GM23338 (cell line): ENCODE data around the gene FLOT1. TPM values are rescaled to one million over a fixed set of nuclear protein-coding genes. Genes with fewer than 3 reads are reported as not detected.

Experiments used
- ATAC-seq: fragments of 200-7000 bp; cut with Tn5 transposase; 3 replicates; pipeline ENCODE4 v1.9.1; 2020
- DNase-seq: peaks from one replicate; pipeline ENCODE4 v3.0.0-alpha.2; 2015; ENCODE audit warnings: low spot score
- H2AFZ ChIP-seq: fragments of 200-600 bp; sonication (generic); 2 replicates; pipeline ENCODE4 v1.8.0; 2016; ENCODE audit warnings: antibody characterized with exemption, mild to moderate bottlenecking, moderate library complexity
- H3F3A ChIP-seq: fragments of 200-600 bp; sonication (generic); replicated peaks from 2 replicates; pipeline ENCODE4 v1.8.0; 2017; ENCODE audit warnings: antibody characterized with exemption, mixed run types, low read depth
- H3K27ac ChIP-seq: fragments of 200-600 bp; sonication (generic); 2 replicates; pipeline ENCODE4 v1.6.1; 2016; ENCODE audit warnings: low read depth
- H3K27me3 ChIP-seq: fragments of 200-600 bp; sonication (generic); 2 replicates; pipeline ENCODE4 v1.8.0; 2016; ENCODE audit warnings: mild to moderate bottlenecking, mixed run types, moderate library complexity; ENCODE audit not compliant: insufficient read depth
- H3K36me3 ChIP-seq: fragments of 200-600 bp; sonication (generic); 2 replicates; pipeline ENCODE4 v1.8.0; 2016; ENCODE audit warnings: mild to moderate bottlenecking; ENCODE audit not compliant: insufficient read depth
- H3K4me1 ChIP-seq: fragments of 200-600 bp; sonication (generic); 2 replicates; pipeline ENCODE4 v1.8.0; 2016; ENCODE audit warnings: mild to moderate bottlenecking, moderate library complexity; ENCODE audit not compliant: insufficient read depth
- H3K4me2 ChIP-seq: fragments of 200-600 bp; sonication (generic); 2 replicates; pipeline ENCODE4 v1.7.1; 2017; ENCODE audit warnings: mixed run types
- H3K4me3 ChIP-seq: fragments of 200-600 bp; sonication (generic); 2 replicates; pipeline ENCODE4 v1.6.1; 2016; ENCODE audit warnings: mixed run types
- H3K79me2 ChIP-seq: fragments of 200-600 bp; sonication (generic); replicated peaks from 2 replicates; pipeline ENCODE4 v1.8.0; 2017; ENCODE audit warnings: mild to moderate bottlenecking; ENCODE audit not compliant: insufficient read depth
- H3K9me2 ChIP-seq: fragments of 200-600 bp; sonication (generic); 2 replicates; pipeline ENCODE4 v1.8.0; 2017; ENCODE audit not compliant: insufficient read depth
- H4K20me1 ChIP-seq: fragments of 200-600 bp; sonication (generic); replicated peaks from 2 replicates; pipeline ENCODE4 v1.8.0; 2017; ENCODE audit warnings: mild to moderate bottlenecking; ENCODE audit not compliant: insufficient read depth
- H3K27ac Mint-ChIP-seq: 2 replicates; pipeline ENCODE4 v1.8.0; 2020; ENCODE audit warnings: inconsistent platforms, mild to moderate bottlenecking, moderate library complexity, mixed read lengths
- H3K27me3 Mint-ChIP-seq: 3 replicates; pipeline ENCODE4 v1.8.0; 2022; ENCODE audit warnings: low read depth, mild to moderate bottlenecking, moderate library complexity, mixed read lengths, inconsistent platforms; ENCODE audit not compliant: insufficient read depth, poor library complexity
- H3K36me3 Mint-ChIP-seq: 3 replicates; pipeline ENCODE4 v1.8.0; 2021; ENCODE audit warnings: low read depth, mild to moderate bottlenecking, inconsistent platforms, moderate library complexity, mixed read lengths
- H3K4me1 Mint-ChIP-seq: 3 replicates; pipeline ENCODE4 v1.8.0; 2020; ENCODE audit warnings: mild to moderate bottlenecking, inconsistent platforms, mixed read lengths
- H3K4me3 Mint-ChIP-seq: 3 replicates; pipeline ENCODE4 v1.8.0; 2021; ENCODE audit warnings: moderate library complexity, mild to moderate bottlenecking, inconsistent platforms, mixed read lengths
- H3K9me3 Mint-ChIP-seq: 3 replicates; pipeline ENCODE4 v1.8.0; 2020; ENCODE audit warnings: moderate library complexity, mild to moderate bottlenecking, inconsistent platforms, mixed read lengths
- CREB1 ChIP-seq: fragments of 250-450 bp; sonication (Bioruptor Pico); IDR thresholded peaks from 2 replicates; pipeline ENCODE4 v1.5.0; 2020; ENCODE audit warnings: low read depth, mild to moderate bottlenecking, moderate library complexity
- CTCF ChIP-seq, 2 experiments: fragments of 200-600 bp in 1 of 2; sonication (generic) in 1 of 2; conservative IDR thresholded peaks; 2 replicates each; pipeline versions ENCODE4 v1.5.1 to v1.6.1; 2016 to 2017; ENCODE audit warnings: antibody characterized with exemption in 2 of 2, low read depth in 2 of 2, mild to moderate bottlenecking in 2 of 2, moderate library complexity in 1 of 2
- ETS1 ChIP-seq: IDR thresholded peaks from 2 replicates; pipeline ENCODE4 v1.6.1; 2016; ENCODE audit warnings: antibody characterized with exemption
- EZH2 ChIP-seq: fragments of 200-600 bp; sonication (generic); IDR thresholded peaks from one replicate; pipeline ENCODE4 v1.8.0; 2017; ENCODE audit warnings: antibody characterized with exemption, mild to moderate bottlenecking, low read depth; ENCODE audit not compliant: unreplicated experiment
- EZH2phosphoT487 ChIP-seq: fragments of 200-600 bp; sonication (generic); IDR thresholded peaks from one replicate; pipeline ENCODE4 v1.8.1; 2018; ENCODE audit warnings: antibody characterized with exemption; ENCODE audit not compliant: unreplicated experiment
- JUNB ChIP-seq: IDR thresholded peaks from one replicate; pipeline ENCODE4 v1.6.1; 2016; ENCODE audit warnings: antibody characterized with exemption; ENCODE audit not compliant: unreplicated experiment
- NANOG ChIP-seq: IDR thresholded peaks from 2 replicates; pipeline ENCODE4 v1.6.1; 2016; ENCODE audit warnings: antibody characterized with exemption, borderline replicate concordance
- POLR2AphosphoS5 ChIP-seq: IDR thresholded peaks from 2 replicates; pipeline ENCODE4 v1.6.1; 2016; ENCODE audit warnings: antibody characterized with exemption, low read depth
- REST ChIP-seq: IDR thresholded peaks from one replicate; pipeline ENCODE4 v1.6.1; 2018; ENCODE audit warnings: antibody characterized with exemption; ENCODE audit not compliant: unreplicated experiment
- STAT1 ChIP-seq: IDR thresholded peaks from one replicate; pipeline ENCODE4 v1.6.1; 2016; ENCODE audit warnings: antibody characterized with exemption; ENCODE audit not compliant: unreplicated experiment
- ZNF114 ChIP-seq: fragments of 250-450 bp; sonication (Bioruptor Pico); IDR thresholded peaks from 2 replicates; pipeline ENCODE4 v1.5.0; 2020; ENCODE audit warnings: mild to moderate bottlenecking, moderate library complexity
- ZNF331 ChIP-seq: fragments of 250-450 bp; sonication (Bioruptor Pico); IDR thresholded peaks from 2 replicates; pipeline ENCODE4 v1.5.0; 2020; ENCODE audit warnings: low read depth, mild to moderate bottlenecking, moderate library complexity
- ZNF462 ChIP-seq: fragments of 250-450 bp; sonication (Bioruptor Pico); IDR thresholded peaks from 2 replicates; pipeline ENCODE4 v1.5.0; 2020; ENCODE audit warnings: mild to moderate bottlenecking, moderate library complexity
- polyA plus RNA-seq: library from polyadenylated mRNA; unstranded; fragments of >200 nt; fragmentation: Nextera tagmentation; extraction: Ambion mirVana; gene quantifications from 2 replicates; pipeline ENCODE4 v1.2.1, GENCODE V29; 2016
- total RNA-seq: library from RNA; depleted of rRNA; stranded (reverse); fragments of >200 nt; shearing (Covaris generic); gene quantifications from 2 replicates; pipeline ENCODE4 v1.2.3, GENCODE V29; 2014

The FLOT1 gene
- total and polyA plus RNA-seq, 2 experiments from 2014 or later, result 72.2 to 94.5 TPM

GRCh38 chr6:30761791-30762429 lies 19.4 kb upstream of the FLOT1 start:
- no peak for DNase-seq
- Histone ChIP-seq H3K4me1 (peaks cover 26% of the 10 kb centered on the region), H3K4me2 (no peak overlapping the region), H4K20me1 (no peaks in the 10 kb centered on the region), H3K79me2 (no peaks in the 10 kb centered on the region), H2AFZ (no peak overlapping the region), H3F3A (no peaks in the 10 kb centered on the region), H3K27ac (no peak overlapping the region), H3K4me3 (no peak overlapping the region), H3K27me3 (no peaks in the 10 kb centered on the region), H3K36me3 (no peaks in the 10 kb centered on the region), H3K9me2 (no peaks in the 10 kb centered on the region)
- Mint-ChIP-seq H3K36me3 (no peaks in the 10 kb centered on the region), H3K27me3 (peaks cover 12% of the 10 kb centered on the region), H3K4me1 (peaks cover 40% of the 10 kb centered on the region), H3K4me3 (no peak overlapping the region), H3K9me3 (no peaks in the 10 kb centered on the region; the same call in 2 of the 3 replicates), H3K27ac (no peak overlapping the region)
- TF ChIP-seq ZNF114 (CRISPR knock-in tag) (no peak), ETS1 (no peak), JUNB (no peak), ZNF462 (CRISPR knock-in tag) (no peak), EZH2phosphoT487 (no peak), CTCF (conservative IDR thresholded peaks at IDR 0.05; ENCODE audit: low read depth in 2 of 2) (no peak), POLR2AphosphoS5 (no peak), CREB1 (CRISPR knock-in tag) (no peak), NANOG (no peak), EZH2 (no peak), ZNF331 (CRISPR knock-in tag) (no peak), STAT1 (no peak), REST (no peak)
- no peak for ATAC-seq
